Mesendoderm (in vitro differentiated cells): ENCODE measurements around the gene HSPA1L.
"Not testable (repeated sequence)": the region's sequence is repeated elsewhere in the genome, so short reads cannot be mapped to it uniquely, and the experiment has no call there.

Experiments
- DNase-seq: peaks from one replicate; pipeline ENCODE4 v3.0.0; 2013
- H2AK5ac ChIP-seq: 2 replicates; pipeline ENCODE4 v1.6.1; 2013; ENCODE audit warnings: low read length, inconsistent platforms
- H2BK120ac ChIP-seq: 2 replicates; pipeline ENCODE4 v1.6.1; 2013; ENCODE audit warnings: low read depth, mild to moderate bottlenecking, low read length, moderate library complexity, mixed read lengths
- H2BK15ac ChIP-seq: replicated peaks from 2 replicates; pipeline ENCODE4 v1.6.1; 2013; ENCODE audit warnings: low read depth, mild to moderate bottlenecking, moderate library complexity
- H2BK5ac ChIP-seq: 2 replicates; pipeline ENCODE4 v1.6.1; 2013; ENCODE audit warnings: low read length, inconsistent platforms
- H3K18ac ChIP-seq: 2 replicates; pipeline ENCODE4 v1.6.1; 2013; ENCODE audit warnings: mild to moderate bottlenecking, low read length, mixed read lengths
- H3K23ac ChIP-seq: one replicate; pipeline ENCODE4 v1.6.1; 2013; ENCODE audit warnings: low read length
- H3K27ac ChIP-seq: 2 replicates; pipeline ENCODE4 v1.5.1; 2013; ENCODE audit warnings: low read depth, mild to moderate bottlenecking, inconsistent platforms, low read length, moderate library complexity
- H3K27me3 ChIP-seq: 2 replicates; pipeline ENCODE4 v1.6.1; 2013; ENCODE audit warnings: low read length, control low read depth, mild to moderate bottlenecking, inconsistent platforms; ENCODE audit not compliant: insufficient read depth, poor library complexity
- H3K36me3 ChIP-seq: 2 replicates; pipeline ENCODE4 v1.6.1; 2013; ENCODE audit warnings: low read length, inconsistent platforms; ENCODE audit not compliant: control insufficient read depth, insufficient read depth
- H3K4ac ChIP-seq: one replicate; pipeline ENCODE4 v1.6.1; 2013; ENCODE audit warnings: low read depth, mild to moderate bottlenecking, low read length, moderate library complexity
- H3K4me1 ChIP-seq: 2 replicates; pipeline ENCODE4 v1.6.1; 2013; ENCODE audit warnings: low read depth, low read length, inconsistent platforms; ENCODE audit not compliant: control insufficient read depth
- H3K4me2 ChIP-seq: 2 replicates; pipeline ENCODE4 v1.6.1; 2013; ENCODE audit warnings: low read length
- H3K4me3 ChIP-seq: 2 replicates; pipeline ENCODE4 v1.5.1; 2013; ENCODE audit warnings: mild to moderate bottlenecking, low read length
- H3K56ac ChIP-seq: one replicate; pipeline ENCODE4 v1.6.1; 2013; ENCODE audit warnings: low read length
- H3K79me1 ChIP-seq: 2 replicates; pipeline ENCODE4 v1.6.1; 2013; ENCODE audit warnings: low read length, inconsistent platforms
- H3K79me2 ChIP-seq: 2 replicates; pipeline ENCODE4 v1.6.1; 2013; ENCODE audit warnings: mild to moderate bottlenecking, low read length; ENCODE audit not compliant: control insufficient read depth, insufficient read depth
- H3K9ac ChIP-seq: 2 replicates; pipeline ENCODE4 v1.6.1; 2013; ENCODE audit warnings: low read length, inconsistent platforms
- H4K5ac ChIP-seq: one replicate; pipeline ENCODE4 v1.6.1; 2013; ENCODE audit warnings: low read length
- H4K8ac ChIP-seq: one replicate; pipeline ENCODE4 v1.6.1; 2013; ENCODE audit warnings: low read depth, mild to moderate bottlenecking, control low read depth, low read length, moderate library complexity
- WGBS: extraction: QIAGEN DNeasy Blood & Tissue Kit; methylation state at CpG from one replicate; pipeline ENCODE4 v1.1.7; 2013; ENCODE audit warnings: low lambda C conversion rate, missing lambda C conversion rate; ENCODE audit not compliant: insufficient coverage; ENCODE audit errors: extremely low coverage; 5-methylcytosine and 5-hydroxymethylcytosine counted together

Gene HSPA1L

DNA sequence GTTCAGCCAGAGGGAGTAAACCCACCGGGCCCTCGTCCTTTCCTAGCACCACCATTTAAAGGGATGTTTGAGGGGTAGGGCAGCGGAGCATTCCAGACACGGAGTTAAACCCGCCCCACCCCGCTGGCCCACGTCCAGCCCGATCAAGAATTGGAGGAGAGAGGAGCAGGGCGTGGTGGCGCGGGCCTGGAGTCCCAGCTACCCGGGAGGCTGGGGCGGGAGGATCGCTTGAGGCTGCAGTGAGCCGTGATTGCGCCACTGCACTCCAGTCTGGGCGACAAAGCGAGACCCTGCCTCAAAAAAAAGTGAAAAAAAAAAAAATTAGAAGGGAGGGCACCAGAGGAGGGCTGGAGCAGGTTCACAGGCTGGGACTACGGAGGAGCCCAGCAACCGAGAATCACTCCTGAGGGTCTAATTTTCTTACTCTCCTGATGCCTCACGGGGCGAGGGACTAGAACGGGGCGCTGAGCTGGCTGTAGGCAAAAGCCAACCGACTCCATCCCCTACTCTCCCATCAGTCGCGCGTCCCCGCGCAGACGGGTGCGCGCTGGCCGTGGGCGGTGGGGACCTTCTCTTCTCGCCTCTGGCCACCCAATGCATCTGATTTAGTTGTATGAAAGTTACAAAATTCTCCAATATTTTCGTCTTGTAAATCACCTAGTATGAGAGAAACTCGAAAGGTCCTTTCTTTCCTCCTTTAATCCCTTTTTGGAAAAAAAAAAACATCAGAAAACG lies 6.4 kb upstream of the HSPA1L start:
- Histone ChIP-seq H3K56ac (peak overlapping the region; percentile 82), H2BK15ac (no peak overlapping the region), H3K79me2 (peaks cover 3% of the 10 kb centered on the region), H3K4me3 (peak overlapping the region; percentile 56), H3K4ac (no peak overlapping the region), H3K18ac (peak overlapping the region; percentile 29), H3K9ac (peak overlapping the region; percentile 76), H2AK5ac (no peak overlapping the region), H3K27ac (peak overlapping the region; percentile 81), H3K79me1 (peaks cover 4% of the 10 kb centered on the region), H3K36me3 (no peaks in the 10 kb centered on the region), H3K4me2 (peak overlapping the region; percentile 56), H3K4me1 (peaks cover 5% of the 10 kb centered on the region), H4K5ac (no peak overlapping the region), H2BK5ac (peak overlapping the region; percentile 2), H2BK120ac (no peak overlapping the region), H4K8ac (no peak overlapping the region), H3K27me3 (no peaks in the 10 kb centered on the region), H3K23ac (no peak overlapping the region)
- WGBS = no CpG with 5 or more reads among the region's 39 CpGs
- peak; percentile 79 for DNase-seq

DNA sequence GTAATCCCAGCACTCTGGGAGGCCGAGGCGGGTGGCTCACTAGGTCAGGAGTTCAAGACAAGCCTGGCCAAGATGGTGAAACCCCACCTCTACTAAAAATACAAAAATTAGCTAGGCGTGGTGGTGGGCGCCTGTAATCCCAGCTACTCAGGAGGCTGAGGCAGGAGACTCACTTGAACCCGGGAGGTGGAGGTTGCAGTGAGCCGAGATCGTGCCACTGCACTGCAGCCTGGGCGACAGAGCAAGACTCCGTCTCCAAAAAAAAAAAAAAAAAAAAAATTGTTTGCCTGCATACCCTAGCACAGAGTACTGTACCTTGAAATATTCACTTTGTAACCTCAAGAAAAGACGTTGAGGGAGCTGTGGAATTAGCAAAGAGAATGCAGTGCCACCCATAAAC lies 5.3 kb upstream of the HSPA1L start:
- not testable (repeated sequence) for H3K79me2 ChIP-seq, H2BK5ac ChIP-seq, H2BK120ac ChIP-seq, H3K79me1 ChIP-seq, H3K36me3 ChIP-seq, H3K4me3 ChIP-seq, H3K9ac ChIP-seq, H3K18ac ChIP-seq, H3K4ac ChIP-seq, H4K5ac ChIP-seq, H3K27ac ChIP-seq, H4K8ac ChIP-seq, H3K4me1 ChIP-seq, H3K23ac ChIP-seq, H3K56ac ChIP-seq, H3K4me2 ChIP-seq, DNase-seq, H2AK5ac ChIP-seq, H2BK15ac ChIP-seq, H3K27me3 ChIP-seq
- WGBS = no CpG with 5 or more reads among the region's 10 CpGs

DNA sequence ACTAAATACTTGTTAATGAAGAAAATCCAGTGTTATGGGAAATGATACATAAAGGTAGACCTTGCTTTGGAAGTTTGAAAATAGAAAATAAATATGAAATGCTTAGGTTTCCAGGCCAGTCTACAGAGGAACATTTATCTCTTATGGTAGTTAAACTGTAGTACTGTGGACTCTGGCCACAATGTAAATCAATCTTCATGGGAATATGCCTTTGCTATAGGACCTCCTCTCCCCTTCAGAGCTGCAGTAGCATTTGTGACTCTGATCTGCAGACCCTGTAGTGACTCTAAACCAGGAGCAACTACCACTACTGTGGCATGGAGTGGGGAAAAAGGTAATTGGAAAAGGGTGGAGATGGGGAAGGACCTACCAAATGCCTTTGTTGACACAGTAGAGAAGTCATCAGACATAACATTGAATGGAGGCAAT lies 4.8 kb upstream of the HSPA1L start:
- peak overlapping the region; percentile 49 for H3K56ac ChIP-seq
- no peaks in the 10 kb centered on the region for H3K27me3 ChIP-seq
- no peaks in the 10 kb centered on the region for H3K4me1 ChIP-seq
- H4K8ac ChIP-seq = no peak overlapping the region
- no peak overlapping the region for H2AK5ac ChIP-seq
- no peak overlapping the region for H2BK5ac ChIP-seq
- H2BK15ac ChIP-seq = no peak overlapping the region
- no peak overlapping the region for H4K5ac ChIP-seq
- H3K27ac ChIP-seq = no peak overlapping the region
- H3K9ac ChIP-seq = peak overlapping the region; percentile 29
- DNase-seq = no peak
- H3K4me2 ChIP-seq = no peak overlapping the region
- H3K4me3 ChIP-seq = no peak overlapping the region
- peaks cover 4% of the 10 kb centered on the region for H3K79me1 ChIP-seq
- no peaks in the 10 kb centered on the region for H3K36me3 ChIP-seq
- H2BK120ac ChIP-seq = no peak overlapping the region
- no peak overlapping the region for H3K4ac ChIP-seq
- no peak overlapping the region for H3K18ac ChIP-seq
- peak overlapping the region; percentile 80 for H3K23ac ChIP-seq
- peaks cover 3% of the 10 kb centered on the region for H3K79me2 ChIP-seq

DNA sequence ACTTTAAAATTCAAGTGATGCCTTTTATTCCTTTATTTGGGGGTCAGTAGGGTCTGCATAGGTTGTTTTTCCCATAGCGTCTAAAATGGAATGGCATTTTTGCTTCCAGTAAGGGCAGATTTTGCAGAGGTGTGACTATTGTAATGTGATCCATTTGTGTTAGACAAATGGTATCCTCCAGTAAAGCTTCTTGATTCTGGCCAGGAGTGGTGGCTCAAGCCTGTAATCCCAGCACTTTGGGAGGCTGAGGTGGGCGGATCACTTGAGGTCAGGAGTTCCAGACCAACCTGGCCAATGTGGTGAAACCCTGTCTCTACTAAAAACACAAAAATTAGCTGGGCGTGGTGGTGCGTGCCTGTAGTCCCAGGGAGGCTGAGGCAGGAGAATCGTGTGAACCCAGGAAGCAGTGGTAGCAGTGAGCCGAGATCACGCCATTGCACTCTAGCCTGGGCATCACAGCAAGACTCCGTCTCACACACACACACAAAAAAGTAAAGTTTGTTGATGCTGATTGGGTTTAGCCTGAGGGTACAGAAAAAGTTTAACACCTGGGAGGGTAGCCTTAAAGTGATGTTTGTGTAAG lies 2.9 kb upstream of the HSPA1L start:
- H3K4me3 ChIP-seq, H3K18ac ChIP-seq, H3K27ac ChIP-seq, H2BK120ac ChIP-seq, H3K4me1 ChIP-seq, H2BK15ac ChIP-seq, H3K27me3 ChIP-seq, H4K5ac ChIP-seq, H3K79me2 ChIP-seq, H3K36me3 ChIP-seq, H4K8ac ChIP-seq, H3K79me1 ChIP-seq, H2BK5ac ChIP-seq, H2AK5ac ChIP-seq, H3K4ac ChIP-seq, H3K23ac ChIP-seq: not testable (repeated sequence)
- H3K4me2 ChIP-seq = peak overlapping the region; percentile 55
- peak overlapping the region; percentile 56 for H3K56ac ChIP-seq
- peak overlapping the region; percentile 54 for H3K9ac ChIP-seq
- WGBS = no CpG with 5 or more reads among the region's 8 CpGs
- peak; percentile 48 for DNase-seq

DNA sequence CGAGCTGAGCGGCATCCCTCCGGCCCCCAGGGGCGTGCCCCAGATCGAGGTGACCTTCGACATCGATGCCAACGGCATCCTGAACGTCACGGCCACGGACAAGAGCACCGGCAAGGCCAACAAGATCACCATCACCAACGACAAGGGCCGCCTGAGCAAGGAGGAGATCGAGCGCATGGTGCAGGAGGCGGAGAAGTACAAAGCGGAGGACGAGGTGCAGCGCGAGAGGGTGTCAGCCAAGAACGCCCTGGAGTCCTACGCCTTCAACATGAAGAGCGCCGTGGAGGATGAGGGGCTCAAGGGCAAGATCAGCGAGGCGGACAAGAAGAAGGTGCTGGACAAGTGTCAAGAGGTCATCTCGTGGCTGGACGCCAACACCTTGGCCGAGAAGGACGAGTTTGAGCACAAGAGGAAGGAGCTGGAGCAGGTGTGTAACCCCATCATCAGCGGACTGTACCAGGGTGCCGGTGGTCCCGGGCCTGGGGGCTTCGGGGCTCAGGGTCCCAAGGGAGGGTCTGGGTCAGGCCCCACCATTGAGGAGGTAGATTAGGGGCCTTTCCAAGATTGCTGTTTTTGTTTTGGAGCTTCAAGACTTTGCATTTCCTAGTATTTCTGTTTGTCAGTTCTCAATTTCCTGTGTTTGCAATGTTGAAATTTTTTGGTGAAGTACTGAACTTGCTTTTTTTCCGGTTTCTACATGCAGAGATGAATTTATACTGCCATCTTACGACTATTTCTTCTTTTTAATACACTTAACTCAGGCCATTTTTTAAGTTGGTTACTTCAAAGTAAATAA lies 2.2 kb upstream of the HSPA1L start:
- H2BK15ac ChIP-seq, H3K27ac ChIP-seq, H3K23ac ChIP-seq, DNase-seq, H2AK5ac ChIP-seq, H2BK5ac ChIP-seq, H3K79me1 ChIP-seq, H3K79me2 ChIP-seq, H4K5ac ChIP-seq, H3K4ac ChIP-seq, H3K4me1 ChIP-seq, H3K36me3 ChIP-seq, H3K4me3 ChIP-seq, H2BK120ac ChIP-seq, H4K8ac ChIP-seq, H3K27me3 ChIP-seq, H3K18ac ChIP-seq: not testable (repeated sequence)
- H3K56ac ChIP-seq = peak overlapping the region; percentile 49
- H3K9ac ChIP-seq = peak overlapping the region; percentile 54
- no CpG with 5 or more reads among the region's 37 CpGs for WGBS
- H3K4me2 ChIP-seq = peak overlapping the region; percentile 44
